HepG2 (cell line): ENCODE measurements around the gene REEP3. TPM values are rescaled to one million over a fixed set of nuclear protein-coding genes. Genes with fewer than 3 reads are reported as not detected.
"Not testable (repeated sequence)": the region's sequence is repeated elsewhere in the genome, so short reads cannot be mapped to it uniquely, and the experiment has no call there.

Source experiments
- ATAC-seq: fragments of 200-7000 bp; cut with Tn5 transposase; 3 replicates; pipeline ENCODE4 v1.9.1; 2020; ENCODE audit warnings: mild to moderate bottlenecking, moderate library complexity
- BruUV-seq: library from RNA; stranded (reverse); fragments of 400-500 nt; replicated peaks from 2 replicates; lab custom pipeline; 2021; lab: Mats Ljungman, UMichigan
- CTCF ChIA-PET: fragments of 300-600 bp; formaldehyde crosslinking; extraction: SDS; loops from one replicate; lab custom pipeline; 2021; ENCODE audit warnings: low total read pairs, inconsistent platforms, low intra/inter-chr PET ratio; lab: Yijun Ruan, JAX
- POLR2A ChIA-PET: fragments of 350-600 bp; sonication (Branson Sonifier 250); formaldehyde crosslinking; loops from one replicate; lab custom pipeline; 2020; ENCODE audit warnings: antibody characterized with exemption, inconsistent platforms; lab: Yijun Ruan, JAX
- DNase-seq: peaks from one replicate; pipeline ENCODE4 v3.0.0-alpha.2; 2015; ENCODE audit warnings: low spot score
- FAIRE-seq: peaks from 3 replicates; lab custom pipeline; 2011; peaks lifted over from hg19 to GRCh38; lab: Jason Lieb, UNC
- H2AFZ ChIP-seq: one replicate; pipeline ENCODE4 v1.6.1; 2011; ENCODE audit warnings: low read length, inconsistent platforms
- H3K27ac ChIP-seq: fragments of 300-600 bp; 3 replicates; pipeline ENCODE4 v1.8.0; 2011; ENCODE audit warnings: mixed run types, mild to moderate bottlenecking, mixed read lengths, low read length, inconsistent platforms; ENCODE audit not compliant: insufficient read depth; ENCODE audit errors: extremely low read length
- H3K27me3 ChIP-seq, 2 experiments: fragments of 200-600 bp in 1 of 2; 2 replicates in 1 of 2; 3 replicates in 1 of 2; pipeline versions ENCODE4 v1.6.0 to v1.8.0; 2011; ENCODE audit warnings: low read length in 2 of 2, mild to moderate bottlenecking in 2 of 2, moderate library complexity in 2 of 2, inconsistent platforms in 1 of 2; ENCODE audit not compliant: insufficient read depth in 2 of 2, control insufficient read depth in 1 of 2
- H3K36me3 ChIP-seq, 2 experiments: fragments of 200-600 bp in 1 of 2; replicated peaks in 1 of 2; 2 replicates in 1 of 2; 3 replicates in 1 of 2; pipeline versions ENCODE4 v1.5.1 to v1.8.0; 2011; ENCODE audit warnings: low read length in 2 of 2, inconsistent platforms in 1 of 2; ENCODE audit not compliant: insufficient read depth in 2 of 2, control insufficient read depth in 1 of 2
- H3K4me1 ChIP-seq: 2 replicates; pipeline ENCODE4 v1.5.1; 2012; ENCODE audit warnings: low read length, inconsistent platforms; ENCODE audit not compliant: insufficient read depth
- H3K4me2 ChIP-seq: 2 replicates; pipeline ENCODE4 v1.6.0; 2011; ENCODE audit warnings: low read depth, low read length, inconsistent platforms
- H3K4me3 ChIP-seq, 3 experiments: fragments of 200-600 bp in 1 of 3; sonication (generic), shearing (Covaris generic) in 1 of 3; replicated peaks in 1 of 3; 2 replicates each; pipeline ENCODE4 v1.5.1; 2011 to 2016; ENCODE audit warnings: low read length in 3 of 3, inconsistent platforms in 2 of 3, low read depth in 2 of 3, mild to moderate bottlenecking in 2 of 3, control low read depth in 1 of 3, mixed read lengths in 1 of 3; ENCODE audit not compliant: insufficient read depth in 1 of 3
- H3K79me2 ChIP-seq: one replicate; pipeline ENCODE4 v1.6.1; 2011; ENCODE audit warnings: low read length, inconsistent platforms; ENCODE audit not compliant: insufficient read depth
- H3K9ac ChIP-seq: 2 replicates; pipeline ENCODE4 v1.6.0; 2011; ENCODE audit warnings: mild to moderate bottlenecking, low read depth, low read length, inconsistent platforms; ENCODE audit not compliant: insufficient read depth
- H3K9me3 ChIP-seq: 2 replicates; pipeline ENCODE4 v1.5.1; 2012; ENCODE audit warnings: mild to moderate bottlenecking, low read length
- H4K20me1 ChIP-seq: 2 replicates; pipeline ENCODE4 v1.6.0; 2011; ENCODE audit warnings: inconsistent platforms, mild to moderate bottlenecking, low read length, moderate library complexity; ENCODE audit not compliant: insufficient read depth
- CEBPB ChIP-seq: IDR thresholded peaks from 2 replicates; pipeline ENCODE4 v1.6.1; 2011; ENCODE audit warnings: low read depth, low read length, improper control_type of control experiment, borderline replicate concordance
- CEBPG ChIP-seq: IDR thresholded peaks from 2 replicates; pipeline ENCODE4 v1.6.1; 2016
- SATB2 ChIP-seq: sonication (generic); formaldehyde crosslinking; IDR thresholded peaks from 2 replicates; pipeline ENCODE4 v1.5.0; 2020; ENCODE audit warnings: missing genetic modification reagents
- WGBS: methylation state at CpG from one replicate; pipeline ENCODE4 v1.1.6; 2017; ENCODE audit warnings: low lambda C conversion rate; 5-methylcytosine and 5-hydroxymethylcytosine counted together
- in situ Hi-C: cut with HindIII; loops from 2 replicates; pipeline ENCODE4 v1.10.0; 2017; ENCODE audit warnings: low pct_unique_long_range_greater_than_20kb; ENCODE audit not compliant: extremely low pct_ligation_motif_present
- intact Hi-C: fragments of 100-400 bp; cut with micrococcal nuclease; formaldehyde crosslinking; loops from one replicate; pipeline ENCODE4 v1.10.0; 2022; ENCODE audit not compliant: unreplicated experiment
- polyA plus RNA-seq, 8 experiments: library from polyadenylated mRNA; depleted of rRNA in 3 of 8; stranded (reverse) in 7 of 8; unstranded in 1 of 8; fragments of >200 nt; fragmentation: Illumina TruSeq in 4 of 8; extraction: Trizol in 4 of 8; gene quantifications; 2 replicates each; pipeline versions ENCODE4 v1.2.1 to v1.2.3, GENCODE V29; 2011 to 2016; ENCODE audit warnings: low read depth in 4 of 8, missing spikeins in 1 of 8, mixed read lengths in 1 of 8; ENCODE audit not compliant: insufficient read depth in 1 of 8
- total RNA-seq, 5 experiments: library from RNA; depleted of rRNA; stranded (reverse); fragments of >200 nt; fragmentation: Illumina TruSeq; extraction: Trizol; gene quantifications; 2 replicates each; pipeline ENCODE4 v1.2.3, GENCODE V29; 2016; ENCODE audit warnings: low read depth in 1 of 5

The REEP3 gene
- total and polyA plus RNA-seq, 2 of the 13 experiments (the other 11 are each of a cell fraction or from before 2014, with no cell fraction given): 7.1 to 31.4 TPM

GRCh38 chr10:63491588-63492316, 29.4 kb upstream of the REEP3 start:
- FAIRE-seq: no peak
- WGBS: 89% methylated on average over 8 of the region's 8 CpGs

GRCh38 chr10:63492317-63492690, 28.9 kb upstream of the REEP3 start:
- H4K20me1 ChIP-seq, in situ Hi-C loops, CTCF ChIA-PET, intact Hi-C loops, BruUV-seq, H3K4me2 ChIP-seq, ATAC-seq, H3K9me3 ChIP-seq, POLR2A ChIA-PET, DNase-seq, H3K27me3 ChIP-seq, H3K27ac ChIP-seq, H3K4me3 ChIP-seq, H3K36me3 ChIP-seq, H2AFZ ChIP-seq, H3K9ac ChIP-seq, FAIRE-seq: not testable (repeated sequence)
- Histone ChIP-seq H3K4me1 (peaks cover 50% of the 10 kb centered on the region), H3K79me2 (peaks cover 82% of the 10 kb centered on the region)
- 93% methylated on average over 6 of the region's 6 CpGs for WGBS

More at GRCh38 chr10:63491588-63492316, 29.4 kb upstream of the REEP3 start:
- TF ChIP-seq SATB2 (no peak), CEBPG (CRISPR knock-in tag) (peak; percentile 83), CEBPB (peak; percentile 93)
- BruUV-seq: no TSS peak
- Histone ChIP-seq H3K9ac (no peak overlapping the region), H3K4me2 (no peak overlapping the region), H3K27ac (no peak overlapping the region), H3K79me2 (peaks cover 81% of the 10 kb centered on the region), H3K4me3 (no peak overlapping the region), H3K4me1 (peaks cover 52% of the 10 kb centered on the region), H4K20me1 (peaks cover 9% of the 10 kb centered on the region; the same call in 1 of the 2 replicates), H3K9me3 (no peaks in the 10 kb centered on the region), H2AFZ (no peak overlapping the region), H3K27me3 (no peaks in the 10 kb centered on the region), H3K36me3 (peaks cover 0 to 7% of the 10 kb centered on the region in 2 experiments; a peak in 1 of 5 replicates)
- intact Hi-C loops (no loop called here), in situ Hi-C loops (no loop called here)
- ChIA-PET POLR2A (interaction anchor here (1.3 kb wide), 1 partner anchor 30 kb away, joined by 3 read pairs; no protein-coding TSS in a partner anchor), CTCF (no interaction called here)
- DNase-seq (no peak), ATAC-seq (no peak)
